PC-9 (cell line): ENCODE measurements around the gene C3orf18.

Source experiments
- CTCF ChIP-seq: fragments of 200-600 bp; sonication (generic); conservative IDR thresholded peaks from 2 replicates; pipeline ENCODE4 v1.6.1; 2017; ENCODE audit warnings: mixed run types, antibody characterized with exemption, mild to moderate bottlenecking, moderate library complexity
- EZH2 ChIP-seq: fragments of 200-600 bp; sonication (generic); IDR thresholded peaks from 2 replicates; pipeline ENCODE4 v1.8.0; 2017; ENCODE audit warnings: antibody characterized with exemption, low read depth

DNA sequence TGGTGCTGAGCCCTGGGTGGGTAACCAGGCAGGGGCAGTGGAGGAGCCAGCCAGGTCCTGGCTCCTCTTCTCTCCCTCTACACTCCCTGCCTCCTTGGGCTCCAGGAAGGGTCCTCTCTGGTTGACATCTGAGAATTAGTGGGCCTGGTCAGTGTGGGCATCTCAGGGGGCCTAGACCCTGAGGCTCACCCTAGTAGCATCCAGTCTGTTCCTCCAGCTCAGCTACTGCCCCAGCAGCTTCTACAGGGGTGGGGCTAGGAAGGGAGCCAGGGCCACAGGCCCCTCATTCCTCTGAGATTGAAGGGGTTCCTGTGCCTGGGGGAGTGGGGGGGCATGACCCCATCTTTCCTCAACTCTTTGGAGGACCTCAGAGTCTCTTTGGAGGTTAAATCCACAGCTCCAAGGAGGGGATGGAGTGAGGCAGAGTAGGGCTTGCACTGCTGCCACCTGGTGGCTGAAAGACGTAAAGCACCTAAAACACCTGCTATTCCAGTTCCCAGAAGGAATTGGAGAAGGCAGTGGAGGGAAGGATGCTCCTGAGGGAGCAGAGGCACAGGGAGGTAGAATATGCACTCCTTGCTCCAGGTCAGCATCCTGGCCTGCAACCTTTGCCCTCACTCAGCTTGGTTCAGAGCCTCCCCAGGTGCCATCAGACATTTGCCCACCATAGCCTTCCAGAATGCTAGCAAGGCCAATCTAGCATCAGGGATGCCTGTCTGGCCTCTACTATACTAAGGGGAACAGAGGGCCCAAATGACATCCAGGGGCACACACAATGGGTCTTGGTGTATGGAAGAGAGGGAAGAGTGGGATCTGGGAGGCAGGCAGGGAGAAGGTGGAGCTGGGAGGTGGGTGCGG lies 25.1 kb downstream of the C3orf18 start:
- TF ChIP-seq CTCF: peak; percentile 83
- no peak for TF ChIP-seq EZH2
